ENCODE measurements around the gene NAA10. TPM values are rescaled to one million over a fixed set of nuclear protein-coding genes. Genes with fewer than 3 reads are reported as not detected.
"Not testable (repeated sequence)": the region's sequence is repeated elsewhere in the genome, so short reads cannot be mapped to it uniquely, and the experiment has no call there.

The NAA10 gene
- polyA plus RNA-seq (2012; ENCODE audit: missing spikeins), result 76.2 TPM

- FAIRE-seq (peak; percentile 97), DNase-seq (ENCODE audit: insufficient read length) (peak; percentile 97)
- TF ChIP-seq TAF1 (IDR thresholded peaks at IDR 0.05; ENCODE audit: borderline replicate concordance, low read depth, low read length) (no peak), POLR2A (IDR thresholded peaks at IDR 0.05; ENCODE audit: low read depth, low read length) (peak; percentile 55; the same call in 1 of the 2 replicates), POLR2AphosphoS5 (IDR thresholded peaks at IDR 0.05; ENCODE audit: low read depth, low read length) (no peak)
Measured at GRCh38 chrX:153934762-153935325, at the start of gene NAA10. TSS of gene NAA10 (minus strand) at chrX:153935037. CDS start at chrX:153934904, 133 bp downstream.

GRCh38 chrX:153983321-153983801 is 48.5 kb upstream of the NAA10 start:
- no peak for FAIRE-seq
- TF ChIP-seq TAF1 (IDR thresholded peaks at IDR 0.05; ENCODE audit: borderline replicate concordance, low read depth, low read length), result no peak
- TF ChIP-seq POLR2AphosphoS5 (IDR thresholded peaks at IDR 0.05; ENCODE audit: low read depth, low read length), result no peak
- TF ChIP-seq POLR2A (IDR thresholded peaks at IDR 0.05; ENCODE audit: low read depth, low read length), result no peak
- no peak for DNase-seq (ENCODE audit: insufficient read length)

GRCh38 chrX:153981771-153982533 is 47.1 kb upstream of the NAA10 start:
- TF ChIP-seq POLR2AphosphoS5 (IDR thresholded peaks at IDR 0.05; ENCODE audit: low read depth, low read length) (no peak), TAF1 (IDR thresholded peaks at IDR 0.05; ENCODE audit: borderline replicate concordance, low read depth, low read length) (no peak), POLR2A (IDR thresholded peaks at IDR 0.05; ENCODE audit: low read depth, low read length) (no peak)

GRCh38 chrX:153981231-153981630 is 46.4 kb upstream of the NAA10 start:
- TF ChIP-seq POLR2AphosphoS5 (IDR thresholded peaks at IDR 0.05; ENCODE audit: low read depth, low read length) (no peak), TAF1 (IDR thresholded peaks at IDR 0.05; ENCODE audit: borderline replicate concordance, low read depth, low read length) (no peak), POLR2A (IDR thresholded peaks at IDR 0.05; ENCODE audit: low read depth, low read length) (no peak)
- DNase-seq (ENCODE audit: insufficient read length) (no peak), FAIRE-seq (no peak)

More at GRCh38 chrX:153981771-153982533, 47.1 kb upstream of the NAA10 start:
- FAIRE-seq (no peak), DNase-seq (ENCODE audit: insufficient read length) (no peak)

GRCh38 chrX:153980394-153980793 is 45.6 kb upstream of the NAA10 start:
- DNase-seq (ENCODE audit: insufficient read length), result not testable (repeated sequence)
- FAIRE-seq, result peak; percentile 95

GRCh38 chrX:153974726-153975286 is 40.0 kb upstream of the NAA10 start:
- DNase-seq (ENCODE audit: insufficient read length) (no peak), FAIRE-seq (peak; percentile 46)
- TF ChIP-seq POLR2A (IDR thresholded peaks at IDR 0.05; ENCODE audit: low read depth, low read length), result no peak
- no peak for TF ChIP-seq TAF1 (IDR thresholded peaks at IDR 0.05; ENCODE audit: borderline replicate concordance, low read depth, low read length)
- no peak for TF ChIP-seq POLR2AphosphoS5 (IDR thresholded peaks at IDR 0.05; ENCODE audit: low read depth, low read length)

GRCh38 chrX:153974003-153974725 is 39.3 kb upstream of the NAA10 start:
- no peak for DNase-seq (ENCODE audit: insufficient read length)

GRCh38 chrX:153973127-153974002 is 38.5 kb upstream of the NAA10 start:
- DNase-seq (ENCODE audit: insufficient read length) (no peak), FAIRE-seq (peak; percentile 86)
- TF ChIP-seq POLR2A (IDR thresholded peaks at IDR 0.05; ENCODE audit: low read depth, low read length) (no peak), POLR2AphosphoS5 (IDR thresholded peaks at IDR 0.05; ENCODE audit: low read depth, low read length) (0 out of 2 replicates have a peak, but pooled peaks have one; percentile 4)

More at GRCh38 chrX:153974003-153974725, 39.3 kb upstream of the NAA10 start:
- TF ChIP-seq TAF1 (IDR thresholded peaks at IDR 0.05; ENCODE audit: borderline replicate concordance, low read depth, low read length) (no peak), POLR2AphosphoS5 (IDR thresholded peaks at IDR 0.05; ENCODE audit: low read depth, low read length) (no peak), POLR2A (IDR thresholded peaks at IDR 0.05; ENCODE audit: low read depth, low read length) (no peak)
- FAIRE-seq, result no peak

GRCh38 chrX:153972368-153973126 is 37.7 kb upstream of the NAA10 start, which contains the start of gene TMEM187:
TSS of gene TMEM187 (plus strand) at chrX:153972754. CDS start at chrX:153982063, 9,309 bp downstream.
- TF ChIP-seq POLR2A (IDR thresholded peaks at IDR 0.05; ENCODE audit: low read depth, low read length), result peak; percentile 70; the same call in 1 of the 2 replicates
- TF ChIP-seq POLR2AphosphoS5 (IDR thresholded peaks at IDR 0.05; ENCODE audit: low read depth, low read length), result 0 out of 2 replicates have a peak, but pooled peaks have one; percentile 10
- TF ChIP-seq TAF1 (IDR thresholded peaks at IDR 0.05; ENCODE audit: borderline replicate concordance, low read depth, low read length), result no peak; the same call in 1 of the 2 replicates
- peak; percentile 93 for DNase-seq (ENCODE audit: insufficient read length)
- FAIRE-seq, result no peak

Measured in GM12892 (cell line).